Vagina (tissue), 2 donors: Measurements from ENCODE around the gene HRK.

Experiments used
- POLR2A ChIP-seq, 2 donors: fragments of 450-650 bp; IDR thresholded peaks; one replicate each; pipeline ENCODE4 v1.6.1; 2017; ENCODE audit warnings: antibody characterized with exemption in 2 of 2, mild to moderate bottlenecking in 2 of 2, moderate library complexity in 2 of 2
- TF ChIP-seq, protein P1 (sequence below), 3 experiments: fragments of 450-650 bp in 2 of 3; fragments of 200-600 bp in 1 of 3; sonication (generic) in 1 of 3; IDR thresholded peaks; one replicate each; pipeline ENCODE4 v1.5.1; 2017 to 2019; ENCODE audit warnings: antibody characterized with exemption in 3 of 3, mild to moderate bottlenecking in 2 of 3, moderate library complexity in 2 of 3

DNA sequence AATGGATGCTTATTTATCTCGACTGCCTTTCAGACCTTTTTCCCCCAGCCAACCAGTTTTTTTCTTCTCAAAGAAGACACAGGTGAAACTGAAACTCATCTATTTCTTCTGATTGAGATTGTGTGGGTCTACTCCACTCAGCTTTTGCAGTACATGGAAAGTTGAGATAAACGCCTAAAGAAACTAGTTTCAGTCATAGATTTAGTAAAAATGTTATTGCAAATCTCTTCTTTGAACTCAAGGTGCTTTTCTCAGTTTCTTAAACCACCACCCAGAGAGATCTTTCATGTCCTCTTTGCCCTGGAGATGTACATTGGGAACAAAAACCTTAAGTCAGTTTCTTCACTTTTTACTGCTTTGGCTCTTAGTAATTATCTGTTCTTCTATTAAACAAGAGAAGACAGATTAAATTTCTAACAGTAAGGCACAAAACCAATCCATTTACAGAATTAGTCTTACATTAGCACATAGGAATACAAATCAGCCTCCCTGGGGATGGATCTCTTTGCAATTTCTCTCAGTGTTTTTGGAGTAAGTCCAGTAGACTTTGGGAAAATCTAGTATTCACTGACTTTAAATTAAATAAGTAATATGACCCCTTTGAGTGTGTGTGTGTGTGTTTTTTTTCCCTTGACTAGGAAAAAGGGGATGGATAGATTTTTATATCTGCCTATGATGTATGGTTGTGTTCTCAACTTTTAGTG is 41.1 kb upstream of the HRK start:
- TF ChIP-seq, protein P1, sequence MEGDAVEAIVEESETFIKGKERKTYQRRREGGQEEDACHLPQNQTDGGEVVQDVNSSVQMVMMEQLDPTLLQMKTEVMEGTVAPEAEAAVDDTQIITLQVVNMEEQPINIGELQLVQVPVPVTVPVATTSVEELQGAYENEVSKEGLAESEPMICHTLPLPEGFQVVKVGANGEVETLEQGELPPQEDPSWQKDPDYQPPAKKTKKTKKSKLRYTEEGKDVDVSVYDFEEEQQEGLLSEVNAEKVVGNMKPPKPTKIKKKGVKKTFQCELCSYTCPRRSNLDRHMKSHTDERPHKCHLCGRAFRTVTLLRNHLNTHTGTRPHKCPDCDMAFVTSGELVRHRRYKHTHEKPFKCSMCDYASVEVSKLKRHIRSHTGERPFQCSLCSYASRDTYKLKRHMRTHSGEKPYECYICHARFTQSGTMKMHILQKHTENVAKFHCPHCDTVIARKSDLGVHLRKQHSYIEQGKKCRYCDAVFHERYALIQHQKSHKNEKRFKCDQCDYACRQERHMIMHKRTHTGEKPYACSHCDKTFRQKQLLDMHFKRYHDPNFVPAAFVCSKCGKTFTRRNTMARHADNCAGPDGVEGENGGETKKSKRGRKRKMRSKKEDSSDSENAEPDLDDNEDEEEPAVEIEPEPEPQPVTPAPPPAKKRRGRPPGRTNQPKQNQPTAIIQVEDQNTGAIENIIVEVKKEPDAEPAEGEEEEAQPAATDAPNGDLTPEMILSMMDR (IDR thresholded peaks at IDR 0.05): no peak
- TF ChIP-seq POLR2A (IDR thresholded peaks at IDR 0.05): no peak
